CD8-positive, alpha-beta memory T cell (primary cell): Measurements from ENCODE around the gene ZSCAN21. TPM values are rescaled to one million over a fixed set of nuclear protein-coding genes. Genes with fewer than 3 reads are reported as not detected.
"Not testable (repeated sequence)": the region's sequence is repeated elsewhere in the genome, so short reads cannot be mapped to it uniquely, and the experiment has no call there.

Source experiments
- CTCF ChIA-PET: fragments of 350-600 bp; sonication (Branson Sonifier 250); formaldehyde crosslinking; loops from one replicate; lab custom pipeline; 2021; ENCODE audit warnings: antibody characterized with exemption; lab: Charles Lee
- POLR2A ChIA-PET: fragments of 350-600 bp; sonication (Branson Sonifier 250); formaldehyde crosslinking; loops from one replicate; lab custom pipeline; 2021; ENCODE audit warnings: antibody characterized with exemption; lab: Charles Lee
- DNase-seq, 5 donors: peaks; one replicate each; pipeline versions ENCODE4 v3.0.0 to v3.0.0-alpha.2; 2020 to 2022; ENCODE audit warnings: mixed read lengths in 1 of 5
- H3K27ac ChIP-seq: one replicate; pipeline ENCODE4 v1.7.0; 2013; ENCODE audit warnings: low read depth, mild to moderate bottlenecking, low read length, moderate library complexity
- H3K27me3 ChIP-seq: 2 replicates; pipeline ENCODE4 v1.7.0; 2013; ENCODE audit warnings: low read length, mild to moderate bottlenecking; ENCODE audit not compliant: insufficient read depth, poor library complexity, severe bottlenecking
- H3K36me3 ChIP-seq: 2 replicates; pipeline ENCODE4 v1.7.0; 2013; ENCODE audit warnings: mild to moderate bottlenecking, low read length, moderate library complexity; ENCODE audit not compliant: insufficient read depth
- H3K4me1 ChIP-seq: 2 replicates; pipeline ENCODE4 v1.7.0; 2013; ENCODE audit warnings: mild to moderate bottlenecking, low read length, moderate library complexity; ENCODE audit not compliant: insufficient read depth
- H3K4me3 ChIP-seq: 2 replicates; pipeline ENCODE4 v1.7.0; 2013; ENCODE audit warnings: mild to moderate bottlenecking, low read length
- H3K9me3 ChIP-seq: 2 replicates; pipeline ENCODE4 v1.7.0; 2013; ENCODE audit warnings: mild to moderate bottlenecking, low read length
- H3K27ac Mint-ChIP-seq, 8 donors: one replicate each; pipeline ENCODE4 v1.8.0; 2020 to 2021; ENCODE audit warnings: mixed read lengths in 8 of 8, mild to moderate bottlenecking in 6 of 8, inconsistent platforms in 3 of 8, moderate library complexity in 3 of 8
- H3K27me3 Mint-ChIP-seq, 2 donors: one replicate each; pipeline ENCODE4 v1.8.0; 2020 to 2021; ENCODE audit warnings: mixed read lengths in 2 of 2, mild to moderate bottlenecking in 1 of 2, moderate library complexity in 1 of 2
- H3K36me3 Mint-ChIP-seq, 3 donors: one replicate each; pipeline ENCODE4 v1.8.0; 2020 to 2021; ENCODE audit warnings: mixed read lengths in 3 of 3, inconsistent platforms in 1 of 3, mild to moderate bottlenecking in 1 of 3
- H3K4me1 Mint-ChIP-seq, 3 donors: one replicate each; pipeline ENCODE4 v1.8.0; 2020 to 2021; ENCODE audit warnings: mixed read lengths in 3 of 3, inconsistent platforms in 1 of 3, mild to moderate bottlenecking in 1 of 3
- H3K4me3 Mint-ChIP-seq, 7 donors: one replicate each; pipeline ENCODE4 v1.8.0; 2020 to 2021; ENCODE audit warnings: mixed read lengths in 7 of 7, mild to moderate bottlenecking in 6 of 7, moderate library complexity in 4 of 7, inconsistent platforms in 2 of 7
- H3K9me3 Mint-ChIP-seq, 5 donors: one replicate each; pipeline ENCODE4 v1.8.0; 2020 to 2022; ENCODE audit warnings: mixed read lengths in 5 of 5, mild to moderate bottlenecking in 3 of 5, moderate library complexity in 2 of 5, inconsistent platforms in 1 of 5
- polyA plus RNA-seq: library from polyadenylated mRNA; unstranded; fragments of 300-500 nt; fragmentation: Illumina TruSeq; gene quantifications from one replicate; pipeline ENCODE4 v1.2.3, GENCODE V29; 2021
- total RNA-seq, 2 experiments: library from RNA; stranded (reverse); gene quantifications; one replicate each; pipeline ENCODE4 v1.2.3, GENCODE V29; 2021

Gene ZSCAN21
- total RNA-seq (10 to 100 TPM; 10.7 to 11.3 TPM), polyA plus RNA-seq (8.2 TPM)

DNA sequence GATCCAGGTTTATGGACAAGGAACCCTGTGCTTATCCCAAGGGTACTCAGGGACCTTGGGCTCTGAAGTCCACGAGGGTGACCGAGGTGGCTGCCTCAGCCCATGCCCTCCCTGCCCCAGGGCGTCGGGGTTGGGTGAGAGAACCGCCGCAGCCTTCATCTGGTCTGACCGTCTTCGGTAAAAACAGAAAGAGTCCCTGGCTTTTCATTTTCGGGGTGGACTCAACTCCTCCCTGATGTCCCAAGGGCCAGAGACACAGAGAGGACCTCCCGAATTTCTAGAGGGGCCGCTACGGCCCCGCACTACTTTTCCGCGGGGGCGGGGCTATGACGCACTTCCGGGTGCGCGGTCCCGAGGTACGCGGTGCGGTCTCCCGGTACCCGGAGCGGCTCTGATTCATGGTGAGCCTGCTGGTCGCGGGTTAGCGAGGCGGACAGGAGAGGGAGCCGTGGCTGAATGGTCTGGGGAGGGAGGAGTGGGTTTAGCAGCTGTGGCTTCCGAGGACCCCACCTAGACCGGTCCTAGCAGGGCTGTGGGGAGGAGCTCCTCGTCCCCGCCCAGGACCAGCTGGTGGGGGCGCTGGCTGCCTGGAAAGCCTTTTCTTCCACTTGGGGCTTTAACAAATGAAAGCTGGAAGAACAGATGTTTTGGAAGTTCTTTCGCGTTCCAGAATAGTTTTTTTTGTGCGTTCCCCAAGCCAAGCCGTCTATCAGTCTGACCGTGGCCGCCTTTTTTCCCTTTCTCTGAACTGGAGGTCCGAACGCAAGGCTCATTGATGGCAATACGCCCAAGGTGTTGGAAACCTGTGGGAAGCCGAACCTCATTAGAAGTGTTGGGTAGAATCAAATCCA is at the start of gene ZSCAN21:
Gene ZSCAN21 (plus strand): TSS at position 334 of the 851 bp plus-strand sequence. CDS start 7,233 bp downstream, outside the sequence.
- Histone ChIP-seq H3K9me3 (no peaks in the 10 kb centered on the region), H3K4me3 (peak within 1 kb of the TSS; percentile 75), H3K36me3 (no peaks in the 10 kb centered on the region), H3K4me1 (peaks cover 6% of the 10 kb centered on the region), H3K27ac (peak within 1 kb of the TSS; percentile 81), H3K27me3 (no peaks in the 10 kb centered on the region)
- CTCF ChIA-PET = interaction anchor here (0.9 to 1.5 kb wide), 7 partner anchors 9 to 130 kb away, joined by 3 to 4 read pairs (median 3); partner anchors contain the start of gene TRIM4
- POLR2A ChIA-PET = interaction anchor here (0.6 to 1.6 kb wide), 4 partner anchors 29 to 98 kb away, joined by 3 to 12 read pairs (median 4); partner anchors contain the start of genes AP4M1 and MCM7
- H3K27me3 Mint-ChIP-seq = peaks cover 0 to 4% of the 10 kb centered on the region in 2 donors
- peak; percentile 70 to 85 (median 76) for DNase-seq
- H3K9me3 Mint-ChIP-seq = no peaks in the 10 kb centered on the region
- peak within 1 kb of the TSS; percentile 94 to 99 (median 94) for H3K4me3 Mint-ChIP-seq
- peaks cover 15 to 31% (median 18%) of the 10 kb centered on the region in 3 donors for H3K4me1 Mint-ChIP-seq
- peak within 1 kb of the TSS; percentile 95 to 98 (median 97) for H3K27ac Mint-ChIP-seq
- peaks cover 0 to 8% (median 2%) of the 10 kb centered on the region in 3 donors for H3K36me3 Mint-ChIP-seq

GRCh38 chr7:100000239-100000638 is 49.3 kb upstream of the ZSCAN21 start:
- Histone ChIP-seq H3K36me3 (no peaks in the 10 kb centered on the region), H3K9me3 (no peaks in the 10 kb centered on the region), H3K27me3 (no peaks in the 10 kb centered on the region), H3K4me3 (no peak overlapping the region), H3K27ac (no peak overlapping the region), H3K4me1 (peaks cover 15% of the 10 kb centered on the region)
- no peaks in the 10 kb centered on the region for H3K36me3 Mint-ChIP-seq
- no peaks in the 10 kb centered on the region for H3K9me3 Mint-ChIP-seq
- H3K4me3 Mint-ChIP-seq = no peak overlapping the region
- H3K4me1 Mint-ChIP-seq = peaks cover 12 to 15% (median 13%) of the 10 kb centered on the region in 3 donors
- H3K27me3 Mint-ChIP-seq = peaks cover 0 to 2% of the 10 kb centered on the region in 2 donors
- no peak for DNase-seq
- POLR2A ChIA-PET = interaction anchor here (0.9 kb wide), 1 partner anchor 12 kb away, joined by 3 read pairs; no protein-coding TSS in a partner anchor
- H3K27ac Mint-ChIP-seq = peak overlapping the region in 1 of 8 donors; percentile 70
- CTCF ChIA-PET = no interaction called here

GRCh38 chr7:100003711-100004661 is 45.6 kb upstream of the ZSCAN21 start:
- CTCF ChIA-PET = interaction anchor here (4.1 kb wide), 1 partner anchor 11 kb away, joined by 14 read pairs; no protein-coding TSS in a partner anchor
- H3K36me3 Mint-ChIP-seq = peaks cover 0 to 2% (median 0%) of the 10 kb centered on the region in 3 donors
- no peaks in the 10 kb centered on the region for H3K27me3 ChIP-seq
- H3K27ac ChIP-seq = no peak overlapping the region
- DNase-seq = no peak
- POLR2A ChIA-PET = no interaction called here
- peaks cover 2 to 8% of the 10 kb centered on the region in 2 donors for H3K27me3 Mint-ChIP-seq
- peak overlapping the region in 1 of 8 donors; percentile 50 for H3K27ac Mint-ChIP-seq
- H3K4me1 Mint-ChIP-seq = no peaks in the 10 kb centered on the region
- H3K9me3 ChIP-seq = no peaks in the 10 kb centered on the region
- H3K36me3 ChIP-seq = no peaks in the 10 kb centered on the region
- no peaks in the 10 kb centered on the region for H3K4me1 ChIP-seq
- no peak overlapping the region for H3K4me3 Mint-ChIP-seq
- no peaks in the 10 kb centered on the region for H3K9me3 Mint-ChIP-seq
- no peak overlapping the region for H3K4me3 ChIP-seq

DNA sequence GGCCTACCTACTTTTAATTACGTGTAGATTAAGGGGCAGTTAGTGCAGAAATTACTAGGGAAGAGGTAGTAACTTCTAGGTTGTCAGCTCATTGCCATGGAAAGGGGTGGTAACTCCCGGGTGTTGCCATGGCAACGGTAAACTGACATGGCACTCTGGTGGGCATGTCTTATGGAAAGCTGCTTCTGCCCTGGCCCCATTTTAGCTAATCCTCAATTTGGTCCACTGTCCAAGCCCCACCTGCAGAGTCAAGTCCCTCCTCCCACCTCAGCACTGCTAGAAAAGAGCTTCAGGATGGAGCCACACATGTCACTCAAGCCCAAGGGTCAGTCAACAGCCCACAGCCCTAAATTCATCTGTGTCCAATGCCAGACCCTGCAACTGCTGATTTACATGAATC is 41.7 kb upstream of the ZSCAN21 start:
- Mint-ChIP-seq H3K27ac (peak overlapping the region in 1 of 8 donors; percentile 91), H3K36me3 (peaks cover 0 to 2% (median 0%) of the 10 kb centered on the region in 3 donors), H3K4me1 (no peaks in the 10 kb centered on the region), H3K4me3 (no peak overlapping the region), H3K9me3 (no peaks in the 10 kb centered on the region), H3K27me3 (peaks cover 6 to 12% of the 10 kb centered on the region in 2 donors)
- Histone ChIP-seq H3K4me3 (no peak overlapping the region), H3K9me3 (no peaks in the 10 kb centered on the region), H3K4me1 (no peaks in the 10 kb centered on the region), H3K27ac (no peak overlapping the region), H3K36me3 (no peaks in the 10 kb centered on the region), H3K27me3 (no peaks in the 10 kb centered on the region)
- POLR2A ChIA-PET = no interaction called here
- CTCF ChIA-PET = no interaction called here
- no peak for DNase-seq

DNA sequence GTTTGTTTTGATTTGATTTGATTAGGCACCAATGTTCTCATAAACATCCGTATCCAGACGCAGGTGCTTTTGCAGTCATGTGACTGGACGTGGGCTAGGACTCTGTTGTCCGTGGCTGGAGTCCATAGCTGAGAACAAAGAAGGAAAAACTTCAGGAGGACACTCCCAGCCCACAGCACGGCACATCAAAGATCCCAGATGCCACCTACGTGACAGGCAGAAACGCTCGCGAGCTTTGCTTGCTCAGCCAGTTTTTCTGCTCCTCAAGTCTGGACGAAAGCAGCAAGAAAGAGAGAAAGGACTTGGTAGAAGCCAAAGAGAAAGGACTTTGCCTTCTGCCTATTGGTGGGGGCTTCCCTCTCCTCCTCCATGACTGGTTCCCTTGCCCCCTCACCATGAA is 41.0 kb upstream of the ZSCAN21 start:
- ChIA-PET CTCF (no interaction called here), POLR2A (interaction anchor here (0.7 kb wide), 1 partner anchor 12 kb away, joined by 3 read pairs; no protein-coding TSS in a partner anchor)
- H3K27ac ChIP-seq = no peak overlapping the region
- H3K27me3 Mint-ChIP-seq = peaks cover 6 to 12% of the 10 kb centered on the region in 2 donors
- H3K4me3 Mint-ChIP-seq = no peak overlapping the region
- H3K9me3 ChIP-seq = no peaks in the 10 kb centered on the region
- no peaks in the 10 kb centered on the region for H3K4me1 ChIP-seq
- H3K4me3 ChIP-seq = no peak overlapping the region
- H3K9me3 Mint-ChIP-seq = no peaks in the 10 kb centered on the region
- no peak for DNase-seq
- H3K27me3 ChIP-seq = no peaks in the 10 kb centered on the region
- H3K36me3 Mint-ChIP-seq = peaks cover 0 to 2% (median 0%) of the 10 kb centered on the region in 3 donors
- no peaks in the 10 kb centered on the region for H3K36me3 ChIP-seq
- H3K4me1 Mint-ChIP-seq = peaks cover 0 to 3% (median 3%) of the 10 kb centered on the region in 3 donors
- H3K27ac Mint-ChIP-seq = no peak overlapping the region

- peaks cover 6 to 12% of the 10 kb centered on the region in 2 donors for H3K27me3 Mint-ChIP-seq
- H3K4me1 ChIP-seq, H3K4me1 Mint-ChIP-seq, H3K4me3 Mint-ChIP-seq, H3K9me3 ChIP-seq, H3K36me3 Mint-ChIP-seq, DNase-seq, H3K27ac ChIP-seq, H3K4me3 ChIP-seq, CTCF ChIA-PET, POLR2A ChIA-PET, H3K27ac Mint-ChIP-seq, H3K9me3 Mint-ChIP-seq, H3K36me3 ChIP-seq, H3K27me3 ChIP-seq: not testable (repeated sequence)
Measured at GRCh38 chr7:100009952-100010351, 39.6 kb upstream of the ZSCAN21 start.

DNA sequence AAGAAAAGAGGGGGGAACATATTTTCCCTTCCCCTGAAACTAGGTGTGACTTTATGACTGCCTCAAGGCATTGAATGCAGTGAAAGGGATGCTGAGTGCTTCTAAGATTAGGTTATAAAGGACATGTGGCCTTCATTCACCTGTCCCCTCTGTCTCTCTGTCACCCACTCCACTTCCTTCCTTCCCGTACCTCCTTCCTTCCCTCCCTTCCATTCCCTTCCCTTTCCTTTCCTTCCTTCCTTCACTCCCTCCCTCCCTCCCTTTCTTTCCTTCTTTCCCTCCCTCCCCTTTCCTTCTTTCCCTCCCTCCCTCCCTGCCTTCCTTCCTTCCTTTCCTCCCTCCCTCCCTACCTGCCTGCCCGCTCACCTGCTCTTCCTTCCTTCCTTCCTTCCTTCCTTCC is 38.7 kb upstream of the ZSCAN21 start:
- no peaks in the 10 kb centered on the region for H3K9me3 ChIP-seq
- H3K36me3 Mint-ChIP-seq = peaks cover 0 to 2% (median under 1%) of the 10 kb centered on the region in 3 donors
- H3K4me3 ChIP-seq = no peak overlapping the region
- ChIA-PET POLR2A (no interaction called here), CTCF (no interaction called here)
- H3K27ac ChIP-seq = no peak overlapping the region
- H3K9me3 Mint-ChIP-seq = no peaks in the 10 kb centered on the region
- no peak overlapping the region for H3K27ac Mint-ChIP-seq
- no peak for DNase-seq
- H3K27me3 Mint-ChIP-seq = peaks cover 6 to 12% of the 10 kb centered on the region in 2 donors
- H3K36me3 ChIP-seq = no peaks in the 10 kb centered on the region
- H3K27me3 ChIP-seq = no peaks in the 10 kb centered on the region
- peaks cover 8% of the 10 kb centered on the region for H3K4me1 ChIP-seq
- H3K4me1 Mint-ChIP-seq = peaks cover 5 to 11% (median 10%) of the 10 kb centered on the region in 3 donors
- no peak overlapping the region for H3K4me3 Mint-ChIP-seq
